Activated CD4-positive, alpha-beta T cell treated with anti-CD3 and anti-CD28 coated beads, Interleukin-10, Interleukin-2, amounts not matched to agents 100 ng/mL and 50 ng/mL, durations not matched to agents 16 hours and 8 hours (primary cell): ENCODE measurements around the gene TCN2.
"Not testable (repeated sequence)": the region's sequence is repeated elsewhere in the genome, so short reads cannot be mapped to it uniquely, and the experiment has no call there.

Source experiments
- DNase-seq: peaks from one replicate; pipeline ENCODE4 v3.0.0-alpha.2; 2020

The TCN2 gene

DNA sequence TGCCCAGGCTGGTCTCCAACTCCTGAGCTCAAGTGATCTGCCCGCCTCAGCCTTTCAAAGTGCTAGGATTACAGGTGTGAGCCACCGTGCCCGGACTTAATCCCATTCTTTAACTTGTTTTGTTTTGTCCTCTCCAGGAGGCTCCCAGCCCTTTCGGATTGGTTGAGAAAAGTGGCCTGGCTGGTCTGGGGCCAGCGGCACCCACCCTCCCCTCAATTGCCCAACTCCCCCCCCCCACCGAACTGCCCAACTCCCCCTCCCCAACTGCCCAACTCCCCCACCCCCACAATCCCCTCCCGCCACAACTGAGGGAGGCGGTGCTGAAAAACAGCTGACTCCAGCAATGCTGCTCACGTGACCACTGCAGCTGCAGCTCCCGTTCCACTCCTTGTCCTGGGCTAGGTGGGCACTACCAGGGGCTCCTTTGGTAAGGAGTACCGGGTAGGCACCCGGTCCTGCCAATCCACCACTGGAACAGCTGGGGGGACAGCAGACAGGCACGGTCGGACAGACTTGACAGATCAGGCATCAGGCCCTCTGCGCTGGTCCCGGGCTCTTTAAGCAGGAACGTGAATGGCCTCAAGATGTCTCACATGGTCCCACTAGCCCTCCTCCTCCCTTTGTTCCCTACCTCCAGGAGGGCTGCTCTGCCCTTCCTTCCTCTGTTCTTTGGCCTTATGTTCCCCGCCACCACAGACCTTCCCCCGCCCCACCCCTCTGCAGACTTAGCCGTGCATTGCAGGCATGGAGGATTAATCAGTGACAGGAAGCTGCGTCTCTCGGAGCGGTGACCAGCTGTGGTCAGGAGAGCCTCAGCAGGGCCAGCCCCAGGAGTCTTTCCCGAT, at the start of gene TCN2:
Gene TCN2, plus strand, starts transcription at position 720 of the 845 bp plus-strand sequence. CDS start 158 bp downstream, outside the sequence.
- DNase-seq: peak; percentile 52

- DNase-seq: no peak
Observed at GRCh38 chr22:30557243-30557642, 49.7 kb upstream of the TCN2 start.

GRCh38 chr22:30559889-30560288, 47.1 kb upstream of the TCN2 start:
- DNase-seq: no peak

- peak; percentile 17 for DNase-seq
Observed at GRCh38 chr22:30560643-30561202, 46.3 kb upstream of the TCN2 start.

DNA sequence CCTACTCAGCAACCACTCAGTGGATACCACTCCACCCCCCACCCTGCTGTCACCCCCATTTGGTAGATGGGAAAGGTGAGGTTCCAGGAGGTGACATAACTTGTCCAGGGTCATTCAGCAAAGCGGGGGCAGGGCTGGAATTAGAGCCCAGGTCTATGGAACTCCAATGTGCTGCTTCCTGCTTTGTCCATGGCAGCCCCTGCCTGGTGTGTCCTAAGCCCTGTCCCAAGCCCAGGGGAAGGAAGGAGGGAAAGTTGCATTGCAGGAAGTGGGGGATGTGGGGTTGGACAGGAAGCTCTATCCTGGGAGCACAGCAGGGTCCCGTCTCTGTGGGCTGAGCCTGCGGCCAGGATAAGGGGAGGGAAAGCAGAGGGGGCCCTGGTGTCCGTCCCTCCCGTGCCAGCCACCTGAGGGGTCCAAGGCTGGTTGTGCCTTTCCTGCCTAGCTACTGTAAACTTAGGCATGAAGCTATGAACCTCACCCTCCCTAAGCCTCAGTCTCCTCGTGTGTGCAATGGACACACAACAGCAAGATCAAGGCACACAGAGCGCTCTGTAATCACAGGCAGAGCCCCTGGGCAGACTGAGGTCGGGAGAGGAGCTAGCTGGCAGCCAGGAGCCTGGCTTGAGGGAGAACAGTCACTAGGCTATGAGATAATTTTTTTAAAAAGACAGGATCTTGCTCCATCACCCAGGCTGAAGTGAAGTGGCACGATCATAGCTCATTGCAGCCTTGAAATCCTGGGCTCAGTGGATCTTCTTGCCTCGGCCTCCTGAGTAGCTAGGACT, 45.4 kb upstream of the TCN2 start:
- no peak for DNase-seq

DNA sequence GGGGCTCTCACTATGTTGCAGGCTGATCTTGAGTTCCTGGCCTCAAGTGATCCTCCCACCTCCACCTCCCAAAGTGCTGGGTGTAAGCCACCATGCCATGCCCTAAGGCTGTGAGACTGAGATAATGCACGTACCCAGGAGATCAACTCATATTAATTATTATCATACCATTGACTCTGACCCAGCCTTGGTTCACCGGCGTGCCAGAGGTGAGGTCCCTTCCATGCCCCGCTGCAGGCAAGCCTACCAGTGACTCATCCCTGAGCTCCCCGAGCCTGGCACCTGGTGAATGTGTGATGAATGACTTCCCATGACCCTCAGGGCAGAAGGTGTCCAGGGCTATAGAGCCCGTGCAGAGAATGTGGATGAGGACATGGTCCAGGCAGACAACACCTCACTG, 44.6 kb upstream of the TCN2 start:
- no peak for DNase-seq

DNA sequence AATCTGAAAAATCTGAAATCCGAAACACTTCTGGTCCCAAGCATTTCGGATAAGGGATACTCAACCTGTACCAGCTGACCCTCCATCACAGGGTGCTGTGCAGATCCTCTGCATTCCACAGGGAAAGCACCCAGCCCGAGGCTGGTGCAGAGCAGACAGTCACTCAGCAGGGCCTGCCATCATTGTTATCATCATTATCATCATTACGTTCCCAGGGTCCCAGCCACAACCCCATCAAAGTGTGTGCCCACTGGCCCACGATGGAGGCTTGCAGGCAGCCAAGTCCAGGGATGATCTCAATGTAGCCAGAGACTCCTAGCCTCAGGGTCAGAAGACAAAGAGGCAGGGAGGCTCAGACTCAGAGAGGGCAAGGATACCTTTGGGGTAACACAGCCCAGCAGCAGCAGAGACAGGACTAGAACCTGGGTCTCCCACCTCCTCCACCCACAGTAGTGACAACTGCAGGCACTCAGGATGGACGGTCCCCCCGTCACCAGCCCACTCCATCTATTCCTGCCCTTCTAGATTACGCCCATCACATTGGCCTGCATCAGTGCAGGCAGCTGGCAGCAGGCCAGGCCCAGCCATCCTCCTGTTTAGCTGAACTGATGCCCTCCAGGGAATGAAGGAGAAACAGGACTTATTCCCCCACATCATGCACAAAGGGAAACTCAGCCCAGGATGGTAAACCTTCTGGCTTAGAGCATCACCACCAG, 42.8 kb upstream of the TCN2 start:
- no peak for DNase-seq

- DNase-seq: no peak
Observed at GRCh38 chr22:30564761-30565119, 42.2 kb upstream of the TCN2 start.

DNA sequence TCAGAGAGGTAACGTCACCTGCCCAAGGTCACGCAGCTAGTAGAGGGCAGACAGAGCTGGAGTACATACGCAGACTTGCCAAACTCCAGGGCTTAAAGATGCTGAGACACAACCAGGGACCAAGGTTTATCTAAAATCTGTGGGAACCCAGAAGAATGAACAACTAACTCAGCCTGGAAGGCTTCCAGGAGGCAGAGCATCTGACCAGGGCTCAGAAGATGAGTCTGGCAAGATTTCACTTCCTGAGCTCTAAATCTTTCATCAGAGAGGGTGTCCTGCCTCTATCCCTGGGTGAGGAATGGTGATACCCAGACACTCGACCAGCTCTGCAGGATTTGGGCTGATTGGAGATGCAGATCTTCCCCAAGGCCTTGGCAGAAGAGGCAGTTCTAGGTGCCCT, 41.6 kb upstream of the TCN2 start:
- DNase-seq: no peak

- DNase-seq: no peak
Observed at GRCh38 chr22:30566125-30566524, 40.8 kb upstream of the TCN2 start.

DNA sequence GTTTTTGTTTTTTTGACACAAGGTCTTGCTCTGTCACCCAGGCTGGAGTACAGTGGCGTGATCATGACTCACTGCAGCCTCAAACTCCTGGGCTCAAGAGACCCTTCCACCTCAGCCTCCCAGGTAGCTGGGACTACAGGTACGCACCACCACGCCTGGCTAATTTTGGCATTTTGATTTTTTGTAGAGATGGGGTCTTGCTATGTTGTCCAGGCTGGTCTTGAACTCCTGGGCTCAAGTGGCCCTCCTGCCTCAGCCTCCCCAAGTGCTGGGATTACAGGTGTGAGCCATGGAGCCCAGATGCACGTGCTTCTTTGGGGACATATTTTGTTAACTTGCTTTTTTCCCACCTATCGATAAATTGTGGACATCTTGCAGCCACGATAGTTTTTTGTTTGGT, 39.7 kb upstream of the TCN2 start:
- not testable (repeated sequence) for DNase-seq

GRCh38 chr22:30568137-30568805, 38.7 kb upstream of the TCN2 start:
- DNase-seq: no peak

DNA sequence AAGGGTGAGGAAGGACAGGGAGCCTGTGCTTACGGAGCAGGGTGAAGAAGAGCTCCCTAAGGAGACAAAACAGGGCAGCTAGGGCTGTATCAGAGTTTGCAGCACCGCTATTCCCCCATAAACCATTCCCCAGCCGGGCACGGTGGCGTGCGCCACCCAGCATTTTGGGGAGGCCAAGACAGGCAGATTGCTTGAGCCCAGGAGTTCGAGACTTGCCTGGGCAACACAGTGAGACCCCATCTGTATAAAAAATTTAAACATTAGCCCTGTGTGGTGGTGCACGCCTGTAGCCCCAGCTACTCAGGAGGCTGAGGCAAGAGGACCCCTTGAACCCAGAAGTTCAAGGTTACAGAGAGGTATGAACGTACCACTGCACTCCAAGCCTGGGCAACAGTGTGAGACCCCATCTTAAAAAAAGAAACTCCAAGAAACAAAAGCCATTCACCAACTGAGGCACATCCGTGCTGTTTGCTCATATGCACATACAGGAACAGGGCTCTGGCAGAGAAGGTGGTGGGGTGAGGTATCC, 37.2 kb upstream of the TCN2 start:
- no peak for DNase-seq

DNA sequence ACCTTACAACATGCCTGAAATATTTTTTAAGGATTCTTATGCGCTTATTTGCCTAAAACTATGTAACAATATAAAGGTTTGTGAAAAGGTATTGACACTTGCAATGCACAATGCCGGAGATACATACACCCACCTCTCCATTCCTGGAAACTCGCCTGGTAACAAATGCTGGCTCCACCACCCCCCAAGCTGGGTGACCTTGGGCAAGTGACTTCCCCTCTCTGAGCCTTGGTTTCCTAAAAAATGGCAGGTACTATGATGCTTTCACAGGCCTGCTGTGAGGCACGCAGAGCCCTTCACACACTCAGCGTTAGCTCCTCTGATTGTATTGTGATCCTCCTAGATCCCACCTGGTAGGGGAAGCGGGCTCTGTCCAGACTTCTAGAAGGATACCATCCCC, 34.8 kb upstream of the TCN2 start:
- no peak for DNase-seq

- no peak for DNase-seq
Observed at GRCh38 chr22:30572840-30573593, 34.0 kb upstream of the TCN2 start.

DNA sequence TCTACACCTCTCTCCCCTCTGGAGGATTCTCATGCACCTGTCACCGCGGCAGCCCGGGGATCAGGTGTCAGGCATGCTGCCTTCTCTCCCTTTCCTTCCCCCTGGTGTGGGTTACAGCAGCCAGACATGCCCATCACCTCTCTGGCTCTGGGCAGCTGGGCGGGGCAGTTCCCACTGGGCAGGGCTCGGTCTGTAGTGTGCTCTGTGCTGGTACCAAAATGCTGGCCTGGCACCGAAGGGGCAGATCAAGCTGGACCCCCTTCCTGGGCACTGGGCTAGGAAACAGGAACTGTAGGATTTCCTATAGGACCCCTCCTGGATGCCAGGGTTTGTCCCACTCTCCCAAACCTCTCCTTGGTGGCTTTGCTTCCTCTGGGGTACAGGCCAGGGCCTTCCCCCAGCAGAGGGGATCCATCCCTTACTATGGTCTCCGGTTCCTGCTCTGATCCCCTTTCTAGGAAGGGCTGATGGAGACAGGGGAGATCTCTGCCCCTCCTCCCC, 33.3 kb upstream of the TCN2 start:
- no peak for DNase-seq

DNA sequence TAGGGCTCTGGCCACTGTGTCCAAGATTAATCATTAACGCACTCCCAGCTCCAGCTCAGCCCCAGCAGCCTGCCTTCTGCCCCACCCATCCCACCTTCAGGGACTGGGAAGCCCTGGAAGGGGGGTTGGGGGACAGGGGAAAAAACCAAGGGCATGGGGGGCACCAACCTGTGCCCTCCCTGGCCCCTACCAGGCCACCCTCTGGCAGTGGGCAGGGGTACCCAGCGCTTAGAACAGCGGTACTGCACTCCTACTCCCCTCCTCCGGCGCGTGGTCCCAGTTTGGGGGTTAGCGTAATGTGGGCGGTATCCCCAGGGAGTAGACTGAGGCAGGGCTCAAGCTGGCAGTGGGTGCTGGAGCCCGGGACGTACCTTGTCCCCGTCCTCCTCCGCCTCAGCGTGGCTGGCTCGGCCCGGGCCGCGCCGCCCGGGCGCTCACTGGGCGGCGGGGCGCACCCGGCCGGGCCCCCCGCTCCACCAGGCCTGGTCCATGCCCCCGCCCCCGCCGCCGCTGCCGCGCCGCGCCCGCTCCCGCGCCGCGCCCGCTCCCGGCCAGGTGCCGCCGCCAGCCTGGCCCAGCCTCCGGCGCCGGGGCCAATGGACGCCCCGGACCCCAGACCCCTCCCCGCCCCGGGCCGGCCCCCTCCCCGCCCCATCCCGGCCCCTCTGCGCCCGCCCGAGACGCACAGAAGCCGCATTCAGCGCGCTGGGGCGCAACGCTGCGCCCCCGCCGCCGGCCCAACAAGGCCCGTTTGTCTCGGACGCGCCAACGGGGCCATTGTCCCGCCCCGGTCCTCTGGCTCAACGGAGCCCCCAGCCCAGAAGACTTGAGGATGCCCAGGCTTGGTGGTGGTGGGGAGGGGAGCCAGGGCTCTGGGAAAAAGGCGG, 32.6 kb upstream of the TCN2 start, which contains the start of gene GAL3ST1:
Gene GAL3ST1, minus strand, starts transcription at position 571 of the 887 bp plus-strand sequence. CDS start 17,273 bp downstream, outside the sequence.
- DNase-seq: no peak

- DNase-seq: no peak
Observed at GRCh38 chr22:30574997-30575671, 31.8 kb upstream of the TCN2 start.

GRCh38 chr22:30575859-30576258, 31.1 kb upstream of the TCN2 start:
- DNase-seq: no peak

GRCh38 chr22:30578481-30578880, 28.5 kb upstream of the TCN2 start:
- no peak for DNase-seq
